Body of pancreas (tissue), 4 donors: Measurements from ENCODE around the gene TFB2M.
"Not testable (repeated sequence)": the region's sequence is repeated elsewhere in the genome, so short reads cannot be mapped to it uniquely, and the experiment has no call there.

ENCODE experiments used
- CTCF ChIP-seq, 7 experiments: fragments of 450-650 bp in 4 of 7; fragments of 200-600 bp in 3 of 7; sonication (generic) in 3 of 7; IDR thresholded peaks; one replicate each; pipeline ENCODE4 v1.5.1; 2016 to 2019; ENCODE audit warnings: antibody characterized with exemption in 7 of 7
- POLR2A ChIP-seq, 3 donors: fragments of 450-650 bp; IDR thresholded peaks; one replicate each; pipeline ENCODE4 v1.6.1; 2016; ENCODE audit warnings: antibody characterized with exemption in 3 of 3, mild to moderate bottlenecking in 2 of 3

GRCh38 chr1:246560833-246561232 is 5.2 kb downstream of the TFB2M start:
- not testable (repeated sequence) for TF ChIP-seq POLR2A, CTCF (IDR thresholded peaks at IDR 0.05)
